GM21528 (cell line): ENCODE measurements around the gene CBFA2T3.
"Not testable (repeated sequence)": the region's sequence is repeated elsewhere in the genome, so short reads cannot be mapped to it uniquely, and the experiment has no call there.

Source experiments
- ATAC-seq: cut with Tn5 transposase; IDR thresholded peaks from one replicate; pipeline ENCODE4 v1.9.1; 2021; ENCODE audit warnings: mild to moderate bottlenecking, moderate library complexity; ENCODE audit not compliant: unreplicated experiment, low FRiP score

CBFA2T3 gene

DNA sequence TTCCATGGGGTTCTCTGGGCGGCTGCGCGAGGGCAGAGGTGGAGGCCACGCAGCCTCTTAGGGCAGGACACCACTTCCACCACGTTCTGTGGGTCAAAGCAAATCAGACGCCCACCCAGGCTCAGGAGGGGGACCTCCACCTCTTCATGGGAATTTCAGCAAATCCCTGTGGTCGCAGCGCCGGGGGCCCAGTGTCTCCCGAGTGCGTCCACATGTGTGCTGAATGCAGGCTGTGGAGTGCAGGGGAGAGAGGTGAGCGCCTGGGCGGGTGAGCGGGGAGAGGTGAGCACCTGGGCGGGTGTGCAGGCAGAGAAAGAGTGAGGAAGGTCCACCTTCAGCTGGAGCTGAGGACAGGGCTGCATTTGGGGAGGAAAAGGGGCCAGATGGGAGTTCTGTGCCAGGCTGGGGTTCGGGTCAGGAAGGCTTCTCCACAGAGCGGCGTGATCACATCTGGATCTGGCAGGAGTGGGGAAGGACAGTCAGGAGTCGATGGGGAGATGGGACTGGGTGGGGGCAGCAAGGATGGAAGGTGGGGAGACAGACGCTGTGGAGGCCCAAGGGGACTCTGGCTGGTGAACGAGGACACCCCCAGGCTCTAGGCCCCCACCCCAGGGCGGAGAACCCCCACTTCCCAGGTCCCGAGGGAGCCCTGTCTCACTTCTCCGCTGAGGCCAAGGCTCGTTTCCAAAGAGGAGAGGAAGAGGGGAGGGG lies 36.8 kb upstream of the CBFA2T3 start:
- ATAC-seq = no peak

DNA sequence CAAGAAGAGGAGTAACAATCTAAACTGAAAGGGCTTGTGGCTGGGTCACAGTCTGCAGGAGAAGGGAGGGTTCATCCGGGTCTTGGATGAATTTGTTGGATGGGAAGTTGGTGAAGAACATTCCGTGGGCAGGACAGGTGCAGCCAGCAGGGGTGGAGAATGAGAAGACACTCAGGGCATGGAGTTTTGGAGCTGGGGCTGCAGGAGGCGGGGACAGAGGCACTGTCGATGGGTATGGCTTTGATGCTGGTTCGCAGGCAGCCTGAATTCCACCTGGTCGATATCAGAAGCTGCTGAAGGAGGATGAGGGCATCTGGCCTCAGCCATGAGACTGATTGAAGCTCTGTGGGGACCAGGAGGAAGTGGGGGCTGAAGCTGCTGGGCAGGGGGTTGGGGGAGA lies 36.1 kb upstream of the CBFA2T3 start:
- ATAC-seq = no peak

- no peak for ATAC-seq
Measured at GRCh38 chr16:89012622-89012995, 35.6 kb upstream of the CBFA2T3 start.

GRCh38 chr16:89011909-89012621 lies 35.1 kb upstream of the CBFA2T3 start:
- no peak for ATAC-seq

- no peak for ATAC-seq
Measured at GRCh38 chr16:89010210-89010925, 33.4 kb upstream of the CBFA2T3 start.

- ATAC-seq = no peak
Measured at GRCh38 chr16:89009343-89010209, 32.6 kb upstream of the CBFA2T3 start.

DNA sequence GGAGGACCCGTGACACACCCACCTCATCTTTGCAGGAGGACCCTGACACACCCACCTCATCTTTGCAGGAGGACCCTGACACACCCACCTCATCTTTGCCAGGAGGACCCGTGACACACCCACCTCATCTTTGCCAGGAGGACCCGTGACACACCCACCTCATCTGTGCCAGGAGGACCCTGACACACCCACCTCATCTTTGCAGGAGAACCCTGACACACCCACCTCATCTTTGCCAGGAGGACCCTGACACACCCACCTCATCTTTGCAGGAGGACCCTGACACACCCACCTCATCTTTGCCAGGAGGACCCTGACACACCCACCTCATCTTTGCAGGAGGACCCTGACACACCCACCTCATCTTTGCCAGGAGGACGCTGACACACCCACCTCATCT lies 31.8 kb upstream of the CBFA2T3 start:
- ATAC-seq = not testable (repeated sequence)

DNA sequence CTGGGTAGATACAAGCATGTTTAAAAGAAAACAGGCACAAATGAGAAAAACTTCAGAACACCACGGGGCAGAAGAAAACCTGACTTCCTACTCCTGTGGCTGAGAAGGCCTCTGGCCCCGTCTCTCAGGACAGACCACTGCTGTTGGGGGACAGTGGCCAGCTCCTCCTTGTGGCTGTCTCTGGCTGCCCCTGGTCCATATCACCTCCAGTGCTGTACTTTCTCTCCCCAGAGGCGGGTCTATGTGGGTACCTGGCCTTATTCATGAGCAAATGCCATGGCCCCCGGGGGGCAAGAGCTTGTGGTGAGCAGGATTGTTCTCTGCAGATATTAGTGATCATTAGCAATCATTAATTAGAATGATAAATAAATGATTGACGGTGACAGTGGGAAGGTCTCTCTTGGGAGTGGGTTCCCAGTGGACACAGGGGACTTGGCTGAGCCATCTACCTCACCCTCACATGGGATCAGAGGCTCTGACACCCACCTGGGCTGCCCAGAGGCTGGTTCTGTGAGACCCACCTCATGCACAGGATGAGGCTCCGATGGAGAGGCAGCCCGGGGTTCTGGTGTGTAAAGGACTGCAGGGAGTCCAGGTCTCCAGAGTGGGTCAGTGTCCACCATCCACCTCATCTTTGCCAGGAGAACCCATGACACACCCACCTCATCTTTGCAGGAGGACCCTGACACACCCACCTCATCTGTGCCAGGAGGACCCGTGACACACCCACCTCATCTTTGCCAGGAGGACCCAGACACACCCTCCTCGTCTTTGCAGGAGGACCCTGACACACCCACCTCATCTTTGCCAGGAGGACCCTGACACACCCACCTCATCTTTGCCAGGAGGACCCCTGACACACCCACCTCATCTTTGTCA lies 30.6 kb upstream of the CBFA2T3 start:
- ATAC-seq = no peak

DNA sequence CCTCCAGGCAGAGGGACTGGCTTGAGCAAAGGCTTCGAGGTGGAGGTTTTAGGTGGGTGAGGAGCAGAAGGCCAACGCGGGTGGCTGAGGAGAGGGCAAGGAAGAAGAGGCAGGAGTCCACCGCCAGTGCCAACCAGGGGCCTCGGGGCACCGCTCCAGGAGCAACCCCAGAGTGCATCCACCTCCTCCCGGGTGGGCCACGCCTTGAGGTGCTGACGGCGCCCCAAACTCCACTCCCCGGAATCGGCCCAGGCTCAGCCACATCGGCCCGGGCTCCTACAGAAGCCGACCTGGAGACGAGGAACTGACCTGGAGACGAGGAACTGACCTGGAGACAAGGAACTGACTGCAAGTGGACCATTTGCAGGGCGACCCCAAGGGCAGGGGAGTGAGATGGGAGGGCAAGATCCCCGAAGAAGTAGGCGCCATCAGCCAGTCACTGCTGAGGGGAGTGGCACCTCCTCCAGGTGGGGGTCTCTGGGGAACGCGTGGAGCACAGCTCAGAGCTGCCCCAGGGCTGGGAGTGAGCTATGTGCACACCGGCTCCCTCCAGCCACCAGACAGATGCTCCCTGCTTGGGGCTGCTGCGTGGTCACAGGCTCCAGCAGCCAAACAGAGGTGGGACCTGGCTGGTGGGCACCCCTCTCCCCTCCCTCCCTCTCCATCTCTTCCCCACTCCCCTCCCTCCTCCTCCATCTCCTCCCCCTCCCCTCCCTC lies 29.2 kb upstream of the CBFA2T3 start:
- no peak for ATAC-seq

- no peak for ATAC-seq
Measured at GRCh38 chr16:89005201-89006035, 28.4 kb upstream of the CBFA2T3 start.

- no peak for ATAC-seq
Measured at GRCh38 chr16:89004209-89004831, 27.3 kb upstream of the CBFA2T3 start.

GRCh38 chr16:89003831-89004208 lies 26.8 kb upstream of the CBFA2T3 start:
- no peak for ATAC-seq

DNA sequence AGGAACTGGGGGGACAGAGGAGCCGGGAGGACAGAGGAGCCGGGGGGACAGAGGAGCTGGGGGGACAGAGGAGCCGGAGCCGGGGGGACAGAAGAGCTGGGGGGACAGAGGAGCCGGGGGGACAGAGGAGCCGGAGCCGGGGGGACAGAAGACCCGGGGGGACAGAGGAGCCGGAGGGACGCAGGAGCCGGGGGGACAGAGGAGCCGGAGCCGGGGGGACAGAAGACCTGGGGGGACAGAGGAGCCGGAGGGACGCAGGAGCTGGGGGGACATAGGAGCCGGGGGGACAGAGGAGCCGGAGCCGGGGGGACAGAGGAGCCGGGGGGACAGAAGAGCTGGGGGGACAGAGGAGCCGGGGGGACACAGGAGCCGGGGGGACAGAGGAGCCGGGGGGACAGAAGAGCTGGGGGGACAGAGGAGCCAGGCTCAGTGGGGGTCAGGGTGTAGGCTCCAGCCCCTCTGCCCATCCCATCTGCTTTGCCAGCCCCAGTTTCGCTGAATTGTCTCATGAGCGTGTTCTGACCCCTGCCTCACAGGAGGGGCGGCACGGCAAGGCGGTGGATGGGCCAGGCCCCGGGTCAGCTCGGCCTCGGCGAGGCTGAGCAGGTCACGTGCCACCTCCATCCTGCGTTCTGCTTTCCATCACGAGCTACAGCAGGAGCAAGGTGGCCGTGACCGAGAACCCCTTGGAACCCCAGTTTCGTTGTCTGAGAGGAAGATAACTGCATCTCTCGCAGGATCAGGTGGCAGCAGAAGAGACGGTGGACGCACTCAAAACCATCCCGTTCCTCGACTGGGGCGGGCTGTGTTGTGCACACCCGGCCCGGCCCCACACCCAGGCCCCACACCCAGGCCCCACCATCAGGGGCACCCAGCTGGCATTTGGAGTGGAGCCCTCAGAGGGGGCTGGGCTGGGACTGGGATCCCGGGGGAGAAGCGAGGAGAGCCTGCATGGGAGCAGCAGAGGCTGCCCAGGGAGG lies 26.1 kb upstream of the CBFA2T3 start:
- ATAC-seq = no peak

DNA sequence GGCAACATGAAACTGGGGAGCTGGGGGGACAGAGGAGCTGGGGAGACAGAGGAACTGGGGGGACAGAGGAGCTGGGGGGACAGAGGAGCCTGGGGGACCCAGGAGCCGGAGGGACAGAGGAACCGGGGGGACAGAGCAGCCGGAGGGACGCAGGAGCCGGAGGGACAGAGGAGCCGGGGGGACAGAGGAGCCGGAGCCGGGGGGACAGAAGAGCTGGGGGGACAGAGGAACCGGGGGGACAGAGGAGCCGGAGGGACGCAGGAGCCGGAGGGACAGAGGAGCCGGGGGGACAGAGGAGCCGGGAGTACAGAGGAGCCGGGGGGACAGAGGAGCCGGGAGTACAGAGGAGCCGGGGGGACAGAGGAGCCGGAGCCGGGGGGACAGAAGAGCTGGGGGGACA lies 25.1 kb upstream of the CBFA2T3 start:
- not testable (repeated sequence) for ATAC-seq

GRCh38 chr16:89001117-89002027 lies 24.4 kb upstream of the CBFA2T3 start:
- no peak for ATAC-seq
